HFFc6 (cell line): ENCODE measurements around the gene MORN5. TPM values are rescaled to one million over a fixed set of nuclear protein-coding genes. Genes with fewer than 3 reads are reported as not detected.
"Not testable (repeated sequence)": the region's sequence is repeated elsewhere in the genome, so short reads cannot be mapped to it uniquely, and the experiment has no call there.

Experiments used
- DNase-seq: peaks from one replicate; pipeline ENCODE4 v3.0.0-alpha.2; 2018
- H3K27ac Mint-ChIP-seq: 2 replicates; pipeline ENCODE4 v1.8.0; 2020; ENCODE audit warnings: mild to moderate bottlenecking, mixed read lengths
- H3K27me3 Mint-ChIP-seq: 2 replicates; pipeline ENCODE4 v1.8.0; 2021; ENCODE audit warnings: mild to moderate bottlenecking, moderate library complexity, mixed read lengths; ENCODE audit not compliant: insufficient read depth
- H3K36me3 Mint-ChIP-seq: 2 replicates; pipeline ENCODE4 v1.8.0; 2021; ENCODE audit warnings: low read depth, mixed read lengths
- H3K4me1 Mint-ChIP-seq: 2 replicates; pipeline ENCODE4 v1.8.0; 2020; ENCODE audit warnings: low read depth, mixed read lengths
- H3K4me3 Mint-ChIP-seq: 2 replicates; pipeline ENCODE4 v1.8.0; 2020; ENCODE audit warnings: mild to moderate bottlenecking, moderate library complexity, mixed read lengths
- H3K9me3 Mint-ChIP-seq: 2 replicates; pipeline ENCODE4 v1.8.0; 2020; ENCODE audit warnings: mild to moderate bottlenecking, mixed read lengths
- CTCF ChIP-seq: fragments of 200-600 bp; sonication (generic); IDR thresholded peaks from 2 replicates; pipeline ENCODE4 v1.5.0; 2021; ENCODE audit warnings: antibody characterized with exemption, mild to moderate bottlenecking
- total RNA-seq, 6 experiments: library from RNA; stranded (reverse); fragmentation: NEBNext Ultra II Directional; extraction: Animal tissue kit (Norgen Biotek cat#: 25700); gene quantifications; 2 replicates in 1 of 6; 3 replicates in 5 of 6; pipeline ENCODE4 v1.2.3, GENCODE V29; 2021

The MORN5 gene
- total RNA-seq, 6 experiments from 2014 or later, result not detected

- Mint-ChIP-seq H3K27me3 (peaks cover 24% of the 10 kb centered on the region), H3K4me3 (no peak overlapping the region), H3K36me3 (no peaks in the 10 kb centered on the region), H3K4me1 (peaks cover 8% of the 10 kb centered on the region; the same call in 1 of the 2 replicates), H3K9me3 (no peaks in the 10 kb centered on the region), H3K27ac (no peak overlapping the region)
- TF ChIP-seq CTCF, result no peak
- DNase-seq, result no peak
Observed at GRCh38 chr9:122115176-122116035, 44.3 kb upstream of the MORN5 start.

DNA sequence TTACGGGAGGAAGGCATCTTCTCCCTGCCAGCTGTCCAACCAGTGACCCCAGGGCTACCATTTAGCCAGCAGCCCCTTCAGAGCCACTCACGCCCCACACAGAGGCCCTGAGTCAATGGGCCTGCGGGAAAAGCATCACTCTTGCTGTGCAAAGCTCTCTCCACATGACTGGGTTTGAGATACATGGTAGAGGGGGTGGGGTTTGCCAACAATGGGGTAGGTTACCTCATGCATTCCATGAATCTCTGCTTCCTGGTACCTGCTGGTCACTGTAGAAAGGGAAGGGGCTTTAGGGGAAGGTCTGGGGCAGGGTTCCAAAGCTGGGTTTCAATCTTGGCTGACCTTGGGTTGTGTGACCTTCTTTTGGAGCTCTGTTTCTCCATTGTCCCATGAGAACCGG is 43.7 kb upstream of the MORN5 start:
- H3K36me3 Mint-ChIP-seq, result no peaks in the 10 kb centered on the region
- TF ChIP-seq CTCF, result no peak
- no peaks in the 10 kb centered on the region for H3K9me3 Mint-ChIP-seq
- H3K4me1 Mint-ChIP-seq, result peaks cover 8% of the 10 kb centered on the region; the same call in 1 of the 2 replicates
- no peak overlapping the region for H3K4me3 Mint-ChIP-seq
- no peak overlapping the region for H3K27ac Mint-ChIP-seq
- peaks cover 26% of the 10 kb centered on the region for H3K27me3 Mint-ChIP-seq
- DNase-seq, result no peak

DNA sequence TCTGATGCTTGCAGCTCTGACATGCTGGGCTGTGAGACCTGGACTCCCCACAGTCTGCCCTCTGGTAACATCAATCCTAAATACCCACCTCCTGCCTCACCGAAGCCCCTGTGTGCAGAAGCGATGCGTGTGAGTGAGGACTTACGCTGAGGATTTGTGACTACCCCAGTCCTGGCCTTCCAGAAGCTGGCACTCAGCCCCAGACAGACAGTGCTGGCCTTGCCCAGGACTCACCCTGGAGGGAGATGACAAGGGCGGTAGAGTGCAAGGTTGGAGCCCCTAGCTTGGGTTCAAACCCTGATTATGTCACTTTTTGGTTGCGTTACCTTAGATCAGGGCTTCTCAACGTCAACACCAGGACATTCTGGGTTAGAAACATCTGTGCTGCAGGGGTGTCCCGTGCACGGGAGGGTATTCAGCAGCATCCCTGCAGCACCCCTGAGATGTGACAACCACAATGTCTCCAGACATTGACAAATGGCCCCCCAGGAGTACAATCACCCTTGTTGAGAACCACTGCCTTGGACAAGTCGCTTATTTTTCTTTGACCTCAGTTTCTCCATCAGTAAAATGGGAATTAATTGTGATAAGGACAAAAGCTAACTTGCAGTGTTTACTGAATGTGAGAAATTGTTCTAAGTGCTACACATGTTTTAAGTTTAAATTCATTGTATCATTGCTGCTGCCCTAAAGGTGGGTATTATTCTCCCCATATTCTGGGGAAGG is 43.1 kb upstream of the MORN5 start:
- Mint-ChIP-seq H3K4me3 (no peak overlapping the region), H3K36me3 (no peaks in the 10 kb centered on the region), H3K9me3 (no peaks in the 10 kb centered on the region), H3K27me3 (peaks cover 26% of the 10 kb centered on the region), H3K27ac (no peak overlapping the region), H3K4me1 (peaks cover 8% of the 10 kb centered on the region; the same call in 1 of the 2 replicates)
- DNase-seq, result no peak
- no peak for TF ChIP-seq CTCF

DNA sequence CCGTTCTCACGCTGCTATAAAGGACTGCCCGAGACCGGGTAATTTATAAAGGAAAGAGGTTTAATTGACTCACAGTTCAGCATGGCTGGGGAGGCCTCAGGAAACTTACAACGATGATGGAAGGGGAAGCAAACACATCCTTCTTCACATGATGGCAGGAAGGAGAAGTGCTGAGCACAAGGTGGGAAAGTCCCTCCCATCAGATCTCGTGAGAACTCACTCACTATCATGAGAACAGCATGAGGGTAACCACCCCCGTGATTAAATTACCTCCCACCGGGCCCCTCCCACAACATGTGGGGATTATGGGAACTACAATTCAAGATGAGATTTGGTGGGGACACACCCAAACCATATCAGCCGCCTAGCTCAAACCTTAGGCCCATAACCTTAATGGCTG is 42.5 kb upstream of the MORN5 start:
- not testable (repeated sequence) for H3K9me3 Mint-ChIP-seq, H3K4me1 Mint-ChIP-seq, DNase-seq, H3K4me3 Mint-ChIP-seq, H3K27ac Mint-ChIP-seq, H3K36me3 Mint-ChIP-seq
- H3K27me3 Mint-ChIP-seq, result peaks cover 26% of the 10 kb centered on the region

- H3K9me3 Mint-ChIP-seq, result no peaks in the 10 kb centered on the region
- H3K36me3 Mint-ChIP-seq, result no peaks in the 10 kb centered on the region
- no peak overlapping the region for H3K4me3 Mint-ChIP-seq
- TF ChIP-seq CTCF, result no peak
- no peaks in the 10 kb centered on the region; the same call in none of the 2 replicates for H3K4me1 Mint-ChIP-seq
- peaks cover 25% of the 10 kb centered on the region for H3K27me3 Mint-ChIP-seq
- no peak overlapping the region for H3K27ac Mint-ChIP-seq
- no peak for DNase-seq
Observed at GRCh38 chr9:122118343-122119165, 41.2 kb upstream of the MORN5 start.
